ENCODE results near the gene FBXW2.

FBXW2 gene

DNA sequence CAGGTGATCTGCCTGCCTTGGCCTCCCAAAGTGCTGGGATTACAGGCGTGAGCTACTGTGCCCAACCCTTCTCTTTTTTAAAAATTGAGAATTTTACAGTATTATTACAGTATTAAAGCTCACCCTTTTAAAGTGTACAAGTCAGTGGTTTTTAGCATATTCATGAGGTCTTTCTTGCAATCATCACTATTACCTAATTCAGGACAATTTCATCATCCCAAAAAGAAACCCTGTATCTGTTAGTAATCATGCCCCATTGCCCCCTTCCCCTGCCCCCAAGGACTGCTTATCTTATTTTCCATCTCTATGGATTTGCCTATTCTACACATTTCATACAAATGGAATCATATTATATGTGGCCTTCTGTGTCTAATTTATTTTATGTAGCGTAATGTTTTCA is 56.3 kb downstream of the FBXW2 start:
- Histone ChIP-seq H3K36me3 (ENCODE audit: control insufficient read depth, insufficient read depth, low read length) (no peaks in the 10 kb centered on the region), H3K27ac (ENCODE audit: low read depth, low read length) (no peak overlapping the region), H3K9ac (ENCODE audit: low read length) (no peak overlapping the region), H3K4me1 (ENCODE audit: control insufficient read depth, insufficient read depth, low read length) (no peaks in the 10 kb centered on the region), H3K27me3 (ENCODE audit: control insufficient read depth, insufficient read depth, low read length) (no peaks in the 10 kb centered on the region), H3K4me3 (ENCODE audit: low read length) (no peak overlapping the region)

DNA sequence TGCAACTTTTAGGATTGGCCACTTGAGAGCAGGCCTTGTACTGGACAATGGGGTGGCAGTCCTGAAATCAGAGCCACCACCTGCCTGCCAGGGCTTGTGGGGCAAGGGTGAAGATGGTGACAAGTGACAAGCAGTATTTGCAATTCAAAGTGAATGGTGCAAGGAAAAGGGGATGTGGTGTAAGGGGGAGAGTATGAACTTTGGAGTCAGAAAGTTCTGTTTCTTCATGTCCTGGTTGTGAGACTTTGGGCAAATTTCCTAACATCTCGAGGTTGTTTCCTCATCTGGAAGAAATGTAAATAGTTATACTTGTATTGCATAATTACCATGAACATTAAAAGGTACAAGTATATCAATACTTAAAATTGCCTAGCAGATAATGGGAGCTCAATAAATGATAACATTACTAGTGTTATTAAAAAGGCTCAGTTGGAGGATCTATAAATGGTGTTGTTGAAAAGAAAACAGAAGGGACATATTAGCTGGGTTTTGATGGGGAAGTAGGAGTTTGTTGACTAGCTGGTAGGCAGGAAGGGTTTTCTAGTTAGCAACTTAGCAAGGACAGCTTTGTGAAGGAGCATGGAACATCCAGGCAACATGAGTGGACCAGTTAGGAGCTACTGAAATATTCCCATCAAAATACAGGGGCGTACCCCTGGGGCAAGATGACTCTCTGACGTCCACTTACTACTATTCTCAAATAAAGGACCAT is 57.6 kb downstream of the FBXW2 start:
- H3K27me3 ChIP-seq (ENCODE audit: control insufficient read depth, insufficient read depth, low read length), result no peaks in the 10 kb centered on the region
- H3K36me3 ChIP-seq (ENCODE audit: control insufficient read depth, insufficient read depth, low read length), result no peaks in the 10 kb centered on the region
- no peak overlapping the region for H3K27ac ChIP-seq (ENCODE audit: low read depth, low read length)
- H3K4me3 ChIP-seq (ENCODE audit: low read length), result no peak overlapping the region
- H3K4me1 ChIP-seq (ENCODE audit: control insufficient read depth, insufficient read depth, low read length), result no peaks in the 10 kb centered on the region
- no peak overlapping the region for H3K9ac ChIP-seq (ENCODE audit: low read length)

DNA sequence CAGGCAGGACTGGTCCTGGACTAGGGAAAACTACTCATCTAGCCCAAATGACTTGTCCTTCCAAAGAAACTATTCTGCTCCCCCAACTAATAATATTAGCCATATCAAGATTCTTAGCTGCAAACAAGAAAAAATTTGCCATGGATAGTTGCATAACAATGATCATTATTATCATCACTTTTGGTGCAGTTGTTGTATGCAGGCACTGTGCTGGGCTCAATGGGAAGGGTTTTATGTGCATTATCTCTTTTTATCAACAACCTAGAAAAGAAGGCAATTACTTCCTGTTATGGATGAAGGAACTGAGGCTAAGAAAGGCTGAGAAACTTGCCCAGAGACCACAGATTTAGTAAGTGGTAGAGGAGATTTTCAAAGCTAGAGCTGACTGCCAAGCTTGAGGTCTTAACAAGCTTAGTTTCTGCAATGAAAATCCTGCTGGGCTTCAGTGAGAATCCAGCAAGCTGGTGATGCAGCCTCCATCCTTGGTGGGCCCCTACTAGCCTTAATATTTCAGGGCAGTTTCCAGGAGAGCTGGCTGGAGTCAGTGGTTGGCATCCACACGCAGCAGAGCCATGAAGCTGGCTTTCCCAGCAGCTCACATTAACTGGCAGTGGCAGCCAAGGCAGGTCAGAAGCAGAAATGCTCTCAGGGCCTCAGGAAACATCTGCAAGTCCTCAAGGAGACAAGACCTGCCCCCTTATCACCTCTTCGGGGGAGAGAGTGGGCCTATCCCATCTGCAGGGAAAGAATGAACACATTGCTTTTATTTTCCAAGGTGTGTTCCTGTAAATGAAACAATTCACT is 58.4 kb downstream of the FBXW2 start:
- no peaks in the 10 kb centered on the region for H3K27me3 ChIP-seq (ENCODE audit: control insufficient read depth, insufficient read depth, low read length)
- no peaks in the 10 kb centered on the region for H3K36me3 ChIP-seq (ENCODE audit: control insufficient read depth, insufficient read depth, low read length)
- no peak overlapping the region for H3K4me3 ChIP-seq (ENCODE audit: low read length)
- no peak overlapping the region for H3K9ac ChIP-seq (ENCODE audit: low read length)
- no peak overlapping the region for H3K27ac ChIP-seq (ENCODE audit: low read depth, low read length)
- H3K4me1 ChIP-seq (ENCODE audit: control insufficient read depth, insufficient read depth, low read length), result no peaks in the 10 kb centered on the region

DNA sequence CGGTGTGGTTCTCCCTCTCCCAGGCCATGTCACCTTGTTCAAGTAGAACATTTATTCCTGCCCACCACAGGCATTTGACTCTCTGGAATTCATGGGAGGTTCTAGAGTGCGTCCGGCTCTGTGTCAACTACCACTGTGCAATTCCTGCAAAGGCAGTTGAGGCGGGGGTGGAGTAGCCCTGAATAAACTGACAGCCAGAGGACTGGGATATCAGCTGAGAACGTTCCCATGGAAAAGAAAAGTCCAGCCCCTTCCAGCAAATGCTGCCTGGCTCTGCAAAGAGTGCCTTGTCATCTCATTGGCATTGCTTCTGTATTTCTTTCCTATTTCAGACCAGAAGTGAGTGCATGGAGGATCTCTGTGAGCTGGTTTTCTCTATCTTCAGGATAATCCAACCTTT is 60.0 kb downstream of the FBXW2 start:
- no peak overlapping the region for H3K9ac ChIP-seq (ENCODE audit: low read length)
- no peak overlapping the region for H3K4me3 ChIP-seq (ENCODE audit: low read length)
- H3K4me1 ChIP-seq (ENCODE audit: control insufficient read depth, insufficient read depth, low read length), result no peaks in the 10 kb centered on the region
- H3K27me3 ChIP-seq (ENCODE audit: control insufficient read depth, insufficient read depth, low read length), result no peaks in the 10 kb centered on the region
- no peaks in the 10 kb centered on the region for H3K36me3 ChIP-seq (ENCODE audit: control insufficient read depth, insufficient read depth, low read length)
- no peak overlapping the region for H3K27ac ChIP-seq (ENCODE audit: low read depth, low read length)

DNA sequence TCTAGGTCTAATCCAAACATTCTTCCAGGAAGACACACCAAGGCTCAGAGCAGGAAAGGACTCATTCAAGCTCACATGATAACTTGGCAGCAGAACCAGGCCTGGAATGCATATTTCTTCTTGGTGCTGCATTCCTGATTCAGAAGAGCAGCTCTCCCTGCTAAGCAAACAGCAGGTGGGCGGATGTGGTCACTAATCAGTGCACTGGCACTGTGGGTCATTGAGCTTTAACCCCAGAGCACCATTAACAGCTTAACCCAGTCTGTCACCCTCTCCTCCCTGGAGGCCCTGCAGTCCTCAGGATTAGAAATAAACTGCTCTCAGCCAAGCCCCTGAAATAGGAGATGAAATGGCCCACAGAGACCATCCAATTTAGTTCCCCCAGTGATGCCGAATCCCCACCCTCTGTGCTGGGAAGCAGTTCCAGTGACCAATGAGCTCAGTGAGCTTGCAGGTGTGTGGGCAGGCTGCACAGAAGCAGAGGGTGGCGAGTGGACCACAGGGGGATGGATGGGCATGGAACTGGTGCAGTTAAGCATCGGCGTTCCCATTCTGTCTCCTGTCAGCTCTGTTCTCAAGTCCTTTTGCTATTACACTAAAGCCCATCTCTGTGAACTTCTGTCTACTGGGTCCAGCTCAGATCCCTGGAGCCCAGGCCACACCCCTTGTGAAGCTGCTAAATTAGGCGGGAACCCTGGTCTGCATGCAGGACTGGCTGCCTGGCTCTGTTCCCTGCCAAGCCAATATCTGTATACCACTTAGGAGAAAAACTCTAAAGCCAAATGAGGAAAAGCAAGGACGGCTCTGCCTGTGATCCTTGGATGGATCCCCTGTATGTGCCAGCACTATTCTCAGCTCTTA is 62.3 kb downstream of the FBXW2 start:
- H3K4me3 ChIP-seq (ENCODE audit: low read length), result no peak overlapping the region
- H3K27ac ChIP-seq (ENCODE audit: low read depth, low read length), result no peak overlapping the region
- no peaks in the 10 kb centered on the region for H3K4me1 ChIP-seq (ENCODE audit: control insufficient read depth, insufficient read depth, low read length)
- H3K36me3 ChIP-seq (ENCODE audit: control insufficient read depth, insufficient read depth, low read length), result no peaks in the 10 kb centered on the region
- no peak overlapping the region for H3K9ac ChIP-seq (ENCODE audit: low read length)
- H3K27me3 ChIP-seq (ENCODE audit: control insufficient read depth, insufficient read depth, low read length), result no peaks in the 10 kb centered on the region

DNA sequence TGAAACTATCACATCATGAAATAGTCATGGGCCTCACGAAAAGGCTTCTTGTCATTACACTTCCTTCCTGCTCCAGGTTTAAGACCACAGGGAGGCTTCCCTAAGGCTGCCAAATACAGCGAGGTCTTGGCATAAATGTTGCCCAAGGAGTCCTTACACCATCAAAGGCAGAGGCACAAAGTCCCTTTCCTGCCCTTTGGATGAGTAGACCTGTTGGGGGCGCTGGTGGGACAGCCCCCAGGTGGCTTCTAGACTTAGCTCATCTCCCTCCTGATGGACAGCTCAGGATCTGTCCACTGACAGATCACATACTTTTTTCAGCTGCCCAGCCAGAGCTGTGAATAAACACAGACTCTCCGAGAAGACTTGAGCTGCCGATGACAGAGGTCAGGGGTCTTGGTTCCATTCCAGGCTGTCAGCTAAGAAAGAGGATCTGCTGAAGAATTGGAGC is 63.4 kb downstream of the FBXW2 start:
- no peaks in the 10 kb centered on the region for H3K4me1 ChIP-seq (ENCODE audit: control insufficient read depth, insufficient read depth, low read length)
- no peaks in the 10 kb centered on the region for H3K36me3 ChIP-seq (ENCODE audit: control insufficient read depth, insufficient read depth, low read length)
- no peaks in the 10 kb centered on the region for H3K27me3 ChIP-seq (ENCODE audit: control insufficient read depth, insufficient read depth, low read length)
- H3K9ac ChIP-seq (ENCODE audit: low read length), result no peak overlapping the region
- H3K27ac ChIP-seq (ENCODE audit: low read depth, low read length), result no peak overlapping the region
- no peak overlapping the region for H3K4me3 ChIP-seq (ENCODE audit: low read length)

DNA sequence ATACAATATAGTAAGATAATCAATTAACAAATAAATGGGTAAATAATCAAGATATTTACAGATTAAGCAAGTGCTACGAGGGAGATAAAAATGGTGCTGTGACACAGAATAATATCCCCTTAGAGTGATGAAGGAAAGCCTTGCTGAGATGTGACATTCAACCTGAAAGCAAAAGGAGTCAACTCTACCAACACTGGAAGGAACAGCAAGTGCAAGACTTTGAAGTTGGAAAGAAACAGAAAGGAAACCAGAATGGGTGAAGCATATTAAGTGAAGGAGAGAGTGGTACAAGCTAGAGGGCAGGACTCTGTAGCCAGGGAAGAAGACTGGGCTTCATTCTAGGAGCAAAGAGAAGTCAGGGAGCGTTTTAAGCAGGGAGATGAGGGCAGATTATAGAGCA is 66.7 kb downstream of the FBXW2 start:
- no peak overlapping the region for H3K9ac ChIP-seq (ENCODE audit: low read length)
- no peak overlapping the region for H3K4me3 ChIP-seq (ENCODE audit: low read length)
- no peaks in the 10 kb centered on the region for H3K4me1 ChIP-seq (ENCODE audit: control insufficient read depth, insufficient read depth, low read length)
- no peaks in the 10 kb centered on the region for H3K36me3 ChIP-seq (ENCODE audit: control insufficient read depth, insufficient read depth, low read length)
- H3K27ac ChIP-seq (ENCODE audit: low read depth, low read length), result no peak overlapping the region
- no peaks in the 10 kb centered on the region for H3K27me3 ChIP-seq (ENCODE audit: control insufficient read depth, insufficient read depth, low read length)

DNA sequence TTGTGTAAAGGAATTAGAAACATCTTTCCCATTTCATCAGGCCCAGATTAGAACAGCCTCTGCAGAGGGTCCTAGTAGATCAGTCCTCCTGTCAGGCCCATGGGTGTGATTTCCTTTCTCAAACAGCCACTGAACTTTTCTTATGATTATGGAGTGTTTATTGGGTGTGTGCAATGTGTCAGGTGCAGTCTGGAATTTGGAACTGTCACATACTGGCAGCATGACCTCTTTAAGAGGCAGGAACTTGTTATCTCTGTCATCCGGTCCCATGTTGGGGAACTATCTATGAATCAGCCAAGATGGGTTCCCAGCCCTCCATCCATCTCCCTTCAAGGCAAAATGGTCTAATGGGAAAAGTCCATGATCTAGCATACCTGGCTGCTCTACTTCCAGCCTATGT is 67.3 kb downstream of the FBXW2 start:
- no peaks in the 10 kb centered on the region for H3K27me3 ChIP-seq (ENCODE audit: control insufficient read depth, insufficient read depth, low read length)
- no peak overlapping the region for H3K27ac ChIP-seq (ENCODE audit: low read depth, low read length)
- no peak overlapping the region for H3K9ac ChIP-seq (ENCODE audit: low read length)
- H3K36me3 ChIP-seq (ENCODE audit: control insufficient read depth, insufficient read depth, low read length), result no peaks in the 10 kb centered on the region
- H3K4me3 ChIP-seq (ENCODE audit: low read length), result no peak overlapping the region
- H3K4me1 ChIP-seq (ENCODE audit: control insufficient read depth, insufficient read depth, low read length), result no peaks in the 10 kb centered on the region

DNA sequence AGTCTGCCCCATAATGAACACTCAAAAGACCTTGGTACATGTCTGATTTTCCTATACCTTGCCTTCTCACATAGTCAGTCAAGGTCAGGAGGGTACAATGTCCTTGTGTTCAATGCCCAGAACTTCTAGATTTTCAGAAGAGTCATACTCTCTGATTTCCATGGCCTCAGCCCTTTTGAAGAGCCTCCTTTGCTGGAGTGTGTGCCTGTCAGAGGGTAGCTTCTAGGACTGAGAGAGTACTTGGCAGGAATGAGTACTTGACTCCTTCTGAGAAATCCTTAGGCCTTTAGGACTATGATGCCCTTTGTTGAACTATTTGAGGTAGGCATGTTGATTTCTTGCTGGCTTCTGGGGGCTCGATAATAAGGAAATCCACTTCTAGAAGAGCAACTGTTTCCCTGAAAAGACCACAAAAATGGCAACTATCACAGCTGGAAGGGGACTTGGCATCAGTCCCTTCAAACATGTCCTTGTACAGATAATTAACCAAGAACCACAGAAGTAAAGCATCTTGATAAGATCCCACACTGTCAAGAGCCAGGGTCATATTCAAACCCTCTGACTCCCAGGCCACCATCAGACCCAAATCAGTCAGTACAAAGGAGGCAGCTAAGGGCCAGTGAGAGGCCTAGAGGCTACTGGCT is 68.3 kb downstream of the FBXW2 start:
- no peaks in the 10 kb centered on the region for H3K36me3 ChIP-seq (ENCODE audit: control insufficient read depth, insufficient read depth, low read length)
- no peaks in the 10 kb centered on the region for H3K27me3 ChIP-seq (ENCODE audit: control insufficient read depth, insufficient read depth, low read length)
- H3K27ac ChIP-seq (ENCODE audit: low read depth, low read length), result no peak overlapping the region
- H3K9ac ChIP-seq (ENCODE audit: low read length), result no peak overlapping the region
- no peak overlapping the region for H3K4me3 ChIP-seq (ENCODE audit: low read length)
- H3K4me1 ChIP-seq (ENCODE audit: control insufficient read depth, insufficient read depth, low read length), result no peaks in the 10 kb centered on the region

DNA sequence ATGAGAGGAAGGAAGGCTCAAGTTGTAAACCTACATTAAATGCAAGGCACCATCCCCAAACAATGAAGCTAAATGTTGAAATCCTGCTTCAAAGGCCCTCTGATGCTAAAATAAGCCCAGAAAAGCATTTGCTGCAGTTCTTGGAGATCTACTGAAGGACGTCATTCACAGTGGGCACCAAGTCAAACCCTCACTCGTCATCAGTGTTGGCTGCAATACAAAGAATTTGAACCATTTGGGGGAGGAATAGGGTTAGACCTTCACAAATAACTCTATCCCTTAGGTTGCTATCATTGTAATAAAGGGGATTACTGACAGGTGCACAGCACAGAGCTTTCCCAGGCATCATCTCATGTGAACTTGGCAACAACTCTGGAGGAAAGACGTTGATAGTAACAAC is 69.7 kb downstream of the FBXW2 start:
- Histone ChIP-seq H3K4me1 (ENCODE audit: control insufficient read depth, insufficient read depth, low read length) (no peaks in the 10 kb centered on the region), H3K36me3 (ENCODE audit: control insufficient read depth, insufficient read depth, low read length) (no peaks in the 10 kb centered on the region), H3K4me3 (ENCODE audit: low read length) (no peak overlapping the region), H3K27ac (ENCODE audit: low read depth, low read length) (no peak overlapping the region), H3K9ac (ENCODE audit: low read length) (no peak overlapping the region), H3K27me3 (ENCODE audit: control insufficient read depth, insufficient read depth, low read length) (no peaks in the 10 kb centered on the region)

DNA sequence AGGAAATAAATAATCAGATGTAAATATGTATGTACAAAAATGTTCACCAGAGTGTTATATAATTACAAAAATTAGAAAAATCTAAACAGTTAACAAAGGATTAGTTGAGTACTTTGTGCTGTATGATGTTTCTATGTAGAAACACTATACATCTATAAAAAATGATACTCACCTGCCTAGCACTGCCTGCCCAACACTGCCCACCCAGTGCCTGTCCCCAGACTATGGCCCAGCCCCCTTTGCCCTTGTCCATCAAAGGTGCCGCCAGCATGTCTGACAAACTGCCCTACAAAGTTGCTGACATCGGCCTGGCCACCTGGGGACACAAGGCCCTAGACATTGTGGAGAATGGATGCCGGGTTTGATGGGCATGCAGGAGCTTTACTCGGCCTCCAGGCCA is 72.8 kb downstream of the FBXW2 start:
- H3K27ac ChIP-seq (ENCODE audit: low read depth, low read length), result no peak overlapping the region
- H3K9ac ChIP-seq (ENCODE audit: low read length), result no peak overlapping the region
- H3K27me3 ChIP-seq (ENCODE audit: control insufficient read depth, insufficient read depth, low read length), result no peaks in the 10 kb centered on the region
- peaks cover under 1% of the 10 kb centered on the region for H3K4me1 ChIP-seq (ENCODE audit: control insufficient read depth, insufficient read depth, low read length)
- H3K4me3 ChIP-seq (ENCODE audit: low read length), result no peak overlapping the region
- H3K36me3 ChIP-seq (ENCODE audit: control insufficient read depth, insufficient read depth, low read length), result no peaks in the 10 kb centered on the region

DNA sequence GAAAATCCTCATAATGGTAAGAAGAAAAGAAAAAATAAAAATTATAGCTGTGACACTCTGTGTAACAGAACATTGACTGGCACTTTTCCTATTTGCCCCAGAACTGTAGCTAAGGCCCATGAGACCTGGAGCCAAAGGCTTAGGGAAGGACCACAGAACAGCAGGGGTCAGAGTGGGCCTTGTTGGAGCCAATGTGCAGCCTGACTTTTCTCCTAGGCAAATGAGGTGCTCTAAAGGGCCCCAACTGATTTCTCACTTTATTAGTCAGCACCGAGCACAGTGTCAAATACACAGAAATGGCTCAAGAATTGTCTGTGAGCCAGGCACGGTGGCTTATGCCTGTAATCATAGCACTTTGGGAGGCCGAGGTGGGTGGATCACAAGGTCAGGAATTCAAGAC is 74.9 kb downstream of the FBXW2 start:
- Histone ChIP-seq H3K27me3 (ENCODE audit: control insufficient read depth, insufficient read depth, low read length) (no peaks in the 10 kb centered on the region), H3K9ac (ENCODE audit: low read length) (no peak overlapping the region), H3K27ac (ENCODE audit: low read depth, low read length) (no peak overlapping the region), H3K4me3 (ENCODE audit: low read length) (no peak overlapping the region), H3K36me3 (ENCODE audit: control insufficient read depth, insufficient read depth, low read length) (no peaks in the 10 kb centered on the region), H3K4me1 (ENCODE audit: control insufficient read depth, insufficient read depth, low read length) (peaks cover 6% of the 10 kb centered on the region)
